GM12878 (cell line): ENCODE data around the gene BICRAL. TPM values are rescaled to one million over a fixed set of nuclear protein-coding genes. Genes with fewer than 3 reads are reported as not detected.

ENCODE experiments used
- ATAC-seq: fragments of 200-7000 bp; cut with Tn5 transposase; 3 replicates; pipeline ENCODE4 v1.9.1; 2020; ENCODE audit warnings: mild to moderate bottlenecking, moderate library complexity
- BruUV-seq: library from RNA; stranded (reverse); fragments of 400-500 nt; replicated peaks from 2 replicates; lab custom pipeline; 2021; lab: Mats Ljungman, UMichigan
- CTCF ChIA-PET: fragments of 300-600 bp; sonication (Branson Sonifier 250); formaldehyde crosslinking; extraction: SDS; loops from one replicate; lab custom pipeline; 2021; ENCODE audit warnings: inconsistent platforms; lab: Yijun Ruan, JAX
- POLR2A ChIA-PET: fragments of 350-600 bp; formaldehyde crosslinking; extraction: SDS; loops from one replicate; lab custom pipeline; 2021; ENCODE audit warnings: inconsistent platforms; lab: Charles Lee
- RAD21 ChIA-PET: fragments of 300-600 bp; sonication (Branson Sonifier 250); formaldehyde crosslinking; loops from one replicate; lab custom pipeline; 2023; ENCODE audit warnings: antibody characterized with exemption; ENCODE audit not compliant: unreplicated experiment; lab: Charles Lee
- SMC1A ChIA-PET: fragments of 300-600 bp; sonication (Branson Sonifier 250); formaldehyde crosslinking; loops from one replicate; lab custom pipeline; 2023; ENCODE audit not compliant: unreplicated experiment, uncharacterized antibody; lab: Charles Lee
- DNase-seq: peaks from one replicate; pipeline ENCODE4 v3.0.0-alpha.2; 2011; ENCODE audit warnings: low read depth, low spot score
- FAIRE-seq: peaks from 3 replicates; lab custom pipeline; 2011; peaks lifted over from hg19 to GRCh38; lab: Jason Lieb, UNC
- H2AFZ ChIP-seq: 2 replicates; pipeline ENCODE4 v1.6.0; 2011; ENCODE audit warnings: low read depth, low read length, control low read depth; ENCODE audit not compliant: control insufficient read depth
- H3K27ac ChIP-seq: 2 replicates; pipeline ENCODE4 v1.5.1; 2011; ENCODE audit warnings: control low read depth; ENCODE audit not compliant: control insufficient read depth, insufficient read depth
- H3K27me3 ChIP-seq, 2 experiments: replicated peaks in 1 of 2; 2 replicates each; pipeline versions ENCODE4 v1.6.0 to v1.6.1; 2011; ENCODE audit warnings: low read length in 1 of 2; ENCODE audit not compliant: control insufficient read depth in 2 of 2, insufficient read depth in 2 of 2
- H3K36me3 ChIP-seq, 2 experiments: 2 replicates each; pipeline ENCODE4 v1.5.1; 2011; ENCODE audit warnings: low read length in 1 of 2; ENCODE audit not compliant: control insufficient read depth in 2 of 2, insufficient read depth in 2 of 2
- H3K4me1 ChIP-seq: 2 replicates; pipeline ENCODE4 v1.6.1; 2011; ENCODE audit warnings: mild to moderate bottlenecking, low read length, moderate library complexity, mixed read lengths; ENCODE audit not compliant: control insufficient read depth, insufficient read depth
- H3K4me2 ChIP-seq: 2 replicates; pipeline ENCODE4 v1.6.0; 2011; ENCODE audit warnings: control low read depth; ENCODE audit not compliant: control insufficient read depth, insufficient read depth
- H3K4me3 ChIP-seq: fragments of 200-600 bp; sonication (generic); 2 replicates; pipeline ENCODE4 v1.5.1; 2016
- H3K79me2 ChIP-seq: 2 replicates; pipeline ENCODE4 v1.6.0; 2011; ENCODE audit warnings: low read length; ENCODE audit not compliant: control insufficient read depth, insufficient read depth
- H3K9ac ChIP-seq: 2 replicates; pipeline ENCODE4 v1.8.0; 2011; ENCODE audit warnings: low read length, control low read depth, mixed read lengths; ENCODE audit not compliant: control insufficient read depth, insufficient read depth
- H3K9me3 ChIP-seq: replicated peaks from 3 replicates; pipeline ENCODE4 v1.5.1; 2011; ENCODE audit warnings: mild to moderate bottlenecking, low read length; ENCODE audit not compliant: control insufficient read depth, insufficient read depth
- H4K20me1 ChIP-seq: 2 replicates; pipeline ENCODE4 v1.6.0; 2011; ENCODE audit not compliant: control insufficient read depth, insufficient read depth
- ASH2L ChIP-seq: fragments of 300-600, 200-600 bp; sonication (generic); IDR thresholded peaks from 2 replicates; pipeline ENCODE4 v1.6.1; 2017; ENCODE audit warnings: low read depth, mild to moderate bottlenecking, borderline replicate concordance
- ATF7 ChIP-seq: fragments of 450-650 bp; IDR thresholded peaks from 2 replicates; pipeline ENCODE4 v1.6.1; 2016; ENCODE audit warnings: low read depth, mild to moderate bottlenecking
- BRCA1 ChIP-seq: IDR thresholded peaks from 2 replicates; pipeline ENCODE4 v1.6.1; 2011; ENCODE audit warnings: low read depth, low read length, improper control_type of control experiment
- CEBPB ChIP-seq, 2 experiments: fragments of 150-350 bp in 1 of 2; IDR thresholded peaks; 2 replicates each; pipeline ENCODE4 v1.6.1; 2012 to 2014; ENCODE audit warnings: low read depth in 2 of 2, low read length in 2 of 2, borderline replicate concordance in 1 of 2, inconsistent platforms in 1 of 2
- CREB1 ChIP-seq: IDR thresholded peaks from 2 replicates; pipeline ENCODE4 v1.6.1; 2012; ENCODE audit warnings: low read depth, mild to moderate bottlenecking, inconsistent platforms
- CTCF ChIP-seq, 3 experiments: IDR thresholded peaks in 2 of 3; conservative IDR thresholded peaks in 1 of 3; 2 replicates each; pipeline ENCODE4 v1.5.1; 2011; ENCODE audit warnings: low read depth in 3 of 3, low read length in 3 of 3, mild to moderate bottlenecking in 3 of 3, control low read depth in 2 of 3, moderate library complexity in 2 of 3, inconsistent platforms in 1 of 3, mixed read lengths in 1 of 3; ENCODE audit not compliant: control insufficient read depth in 2 of 3, insufficient read depth in 1 of 3; ENCODE audit errors: extremely low read depth in 1 of 3
- DPF2 ChIP-seq: fragments of 450-650 bp; IDR thresholded peaks from 2 replicates; pipeline ENCODE4 v1.6.1; 2017; ENCODE audit warnings: mild to moderate bottlenecking
- HDAC6 ChIP-seq: fragments of 200-600 bp; sonication (generic); IDR thresholded peaks from one replicate; pipeline ENCODE4 v1.8.0; 2017; ENCODE audit warnings: antibody characterized with exemption; ENCODE audit not compliant: unreplicated experiment
- HDGF ChIP-seq: fragments of 450-650 bp; IDR thresholded peaks from 2 replicates; pipeline ENCODE4 v1.6.1; 2016; ENCODE audit warnings: antibody characterized with exemption
- IKZF2 ChIP-seq, 2 experiments: fragments of 450-650 bp; IDR thresholded peaks; 2 replicates each; pipeline ENCODE4 v1.6.1; 2017; ENCODE audit warnings: mild to moderate bottlenecking in 2 of 2, moderate library complexity in 2 of 2
- NFXL1 ChIP-seq: fragments of 450-650 bp; IDR thresholded peaks from 2 replicates; pipeline ENCODE4 v1.6.1; 2017; ENCODE audit warnings: antibody characterized with exemption, mild to moderate bottlenecking, borderline replicate concordance
- NR2C2 ChIP-seq: IDR thresholded peaks from 2 replicates; pipeline ENCODE4 v1.6.1; 2011; ENCODE audit warnings: borderline replicate concordance, low read depth; ENCODE audit not compliant: control insufficient read depth, insufficient read length
- NRF1 ChIP-seq: conservative IDR thresholded peaks from 2 replicates; pipeline ENCODE4 v1.6.1; 2011; ENCODE audit warnings: mild to moderate bottlenecking, low read depth, low read length, improper control_type of control experiment
- PAX8 ChIP-seq: fragments of 450-650 bp; IDR thresholded peaks from 2 replicates; pipeline ENCODE4 v1.6.1; 2017; ENCODE audit warnings: mild to moderate bottlenecking, moderate library complexity
- RB1 ChIP-seq: fragments of 450-650 bp; formaldehyde crosslinking; IDR thresholded peaks from 2 replicates; pipeline ENCODE4 v1.6.1; 2017; ENCODE audit warnings: mild to moderate bottlenecking, borderline replicate concordance
- SIN3A ChIP-seq: IDR thresholded peaks from 2 replicates; pipeline ENCODE4 v1.6.1; 2012; ENCODE audit warnings: low read depth, low read length, improper control_type of control experiment
- SREBF2 ChIP-seq: IDR thresholded peaks from 2 replicates; pipeline ENCODE4 v1.6.1; 2012; ENCODE audit warnings: mild to moderate bottlenecking, low read length
- ZNF207 ChIP-seq: fragments of 450-650 bp; IDR thresholded peaks from 2 replicates; pipeline ENCODE4 v1.6.1; 2014; ENCODE audit warnings: antibody characterized with exemption, mild to moderate bottlenecking, borderline replicate concordance
- ZNF217 ChIP-seq: fragments of 450-650 bp; IDR thresholded peaks from 2 replicates; pipeline ENCODE4 v1.6.1; 2017; ENCODE audit warnings: antibody characterized with exemption, mild to moderate bottlenecking
- ZNF687 ChIP-seq: fragments of 450-650 bp; IDR thresholded peaks from 2 replicates; pipeline ENCODE4 v1.6.1; 2017; ENCODE audit warnings: mild to moderate bottlenecking, moderate library complexity
- WGBS: methylation state at CpG from one replicate; pipeline ENCODE4 v1.1.6; 2016; ENCODE audit warnings: low lambda C conversion rate; ENCODE audit not compliant: insufficient replicate concordance, insufficient coverage; ENCODE audit errors: missing lambda C conversion rate; 5-methylcytosine and 5-hydroxymethylcytosine counted together
- in situ Hi-C: fragments of 300-500 bp; cut with MboI; formaldehyde crosslinking; loops from 9 replicates; pipeline ENCODE4 v1.14.3; 2018; ENCODE audit warnings: mixed read lengths
- intact Hi-C: fragments of 100-400 bp; cut with micrococcal nuclease; formaldehyde crosslinking; loops from one replicate; pipeline ENCODE4 v1.14.2; 2022; ENCODE audit not compliant: unreplicated experiment
- polyA plus RNA-seq, 11 experiments: library from polyadenylated mRNA; depleted of rRNA in 4 of 11; unstranded in 6 of 11; stranded (reverse) in 5 of 11; fragments of >200 nt; fragmentation: Nextera tagmentation in 4 of 11; fragmentation: Illumina TruSeq in 1 of 11; extraction: Ambion mirVana in 4 of 11; extraction: Trizol in 1 of 11; gene quantifications; 1 replicate in 1 of 11; 2 replicates in 10 of 11; pipeline versions ENCODE4 v1.2.1 to v1.2.3, GENCODE V29; 2011 to 2016; ENCODE audit warnings: inconsistent platforms in 2 of 11, missing spikeins in 2 of 11, low read depth in 1 of 11
- total RNA-seq, 4 experiments: library from RNA; depleted of rRNA in 3 of 4; stranded (reverse); fragments of >200 nt in 3 of 4; fragmentation: Illumina TruSeq in 1 of 4; extraction: Trizol in 1 of 4; gene quantifications; 2 replicates each; pipeline versions ENCODE4 v1.2.1 to v1.2.3, GENCODE V29; 2013 to 2021

Gene BICRAL
- total and polyA plus RNA-seq, 10 of the 15 experiments (the other 5 are each of a cell fraction or from before 2014, with no cell fraction given), result 1.9 to 16.6 (median 8.5) TPM

GRCh38 chr6:42766163-42766670 is 15.6 kb upstream of the BICRAL start:
- Histone ChIP-seq H3K4me3 (no peak overlapping the region), H3K9me3 (no peaks in the 10 kb centered on the region), H3K36me3 (no peaks in the 10 kb centered on the region), H2AFZ (no peak overlapping the region), H3K79me2 (no peaks in the 10 kb centered on the region), H3K27me3 (no peaks in the 10 kb centered on the region), H3K4me2 (no peak overlapping the region), H3K27ac (no peak overlapping the region), H3K9ac (no peak overlapping the region), H3K4me1 (peaks cover 7% of the 10 kb centered on the region), H4K20me1 (no peaks in the 10 kb centered on the region)
- CTCF ChIA-PET, result no interaction called here
- intact Hi-C loops (no loop called here), in situ Hi-C loops (no loop called here)
- RAD21 ChIA-PET, result interaction anchor here (1.2 kb wide), 1 partner anchor 25 kb away, joined by 3 read pairs; no protein-coding TSS in a partner anchor
- SMC1A ChIA-PET, result interaction anchor here (9.6 kb wide), 1 partner anchor 19 kb away, joined by 92 read pairs; the partner anchor contains the start of gene TBCC
- no TSS peak for BruUV-seq
- 84% methylated on average over 5 of the region's 5 CpGs for WGBS
- no peak for ATAC-seq
- FAIRE-seq, result no peak
- POLR2A ChIA-PET, result interaction anchor here (1.2 kb wide), 1 partner anchor 17 kb away, joined by 5 read pairs; no protein-coding TSS in a partner anchor
- TF ChIP-seq NFXL1 (no peak), IKZF2 (IDR thresholded peaks at IDR 0.05) (no peak), SREBF2 (no peak), ZNF217 (no peak), ZNF687 (no peak), NRF1 (no peak), ATF7 (no peak), CTCF (IDR thresholded peaks at IDR 0.05 in 2 of 3, conservative IDR thresholded peaks at IDR 0.05 in 1 of 3; ENCODE audit: control insufficient read depth in 2 of 3, extremely low read depth in 1 of 3, insufficient read depth in 1 of 3, low read depth in 3 of 3, low read length in 3 of 3) (no peak), CEBPB (IDR thresholded peaks at IDR 0.05; ENCODE audit: borderline replicate concordance in 1 of 2, low read depth in 2 of 2, low read length in 2 of 2) (no peak), PAX8 (no peak), ZNF207 (no peak), BRCA1 (no peak), HDAC6 (no peak), RB1 (no peak), SIN3A (no peak), CREB1 (no peak), ASH2L (no peak), DPF2 (no peak), HDGF (no peak), NR2C2 (no peak)
- no peak for DNase-seq
